AG04449 (cell line): ENCODE measurements around the gene MNAT1.

Experiments used
- CTCF ChIA-PET: fragments of 350-600 bp; formaldehyde crosslinking; extraction: SDS; loops from one replicate; lab custom pipeline; 2021; ENCODE audit warnings: antibody characterized with exemption; lab: Yijun Ruan, JAX
- POLR2A ChIA-PET: fragments of 400-600, 350-600 bp; formaldehyde crosslinking; extraction: SDS; loops from one replicate; lab custom pipeline; 2020; ENCODE audit warnings: antibody characterized with exemption, inconsistent platforms; lab: Yijun Ruan, JAX
- DNase-seq: peaks from one replicate; pipeline ENCODE4 v3.0.0-alpha.2; 2010; ENCODE audit warnings: low read depth, low spot score
- H3K4me3 ChIP-seq: 2 replicates; pipeline ENCODE4 v1.5.1; 2011; ENCODE audit warnings: low read depth, mild to moderate bottlenecking, control low read depth, low read length
- TF ChIP-seq, protein P1 (sequence below): IDR thresholded peaks from one replicate; pipeline ENCODE4 v1.5.1; 2011; ENCODE audit warnings: mild to moderate bottlenecking, moderate library complexity, low read length, control low read depth, inconsistent platforms; ENCODE audit not compliant: insufficient read depth; ENCODE audit errors: missing control alignments

The MNAT1 gene

DNA sequence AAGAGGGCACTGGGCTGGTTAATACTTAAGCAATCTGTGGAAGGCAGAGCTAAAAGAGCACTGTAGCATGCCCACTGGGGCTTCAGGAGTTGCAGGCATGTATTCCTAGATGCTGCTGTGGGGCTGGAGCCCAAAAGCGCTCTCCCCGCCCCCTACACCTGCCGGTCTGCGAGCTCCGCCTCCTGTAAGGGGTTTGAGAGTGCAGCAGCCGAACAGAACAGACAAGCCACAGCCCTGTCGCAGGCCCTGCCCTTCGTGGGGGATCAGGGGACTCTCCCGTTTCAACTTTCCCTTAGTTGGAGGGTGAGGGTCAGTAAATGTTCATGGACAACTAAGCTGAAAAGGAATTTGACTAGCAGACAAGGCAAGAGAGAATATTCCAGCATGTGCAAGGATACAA lies 264.1 kb downstream of the MNAT1 start:
- no peak for DNase-seq
- H3K4me3 ChIP-seq, result no peak overlapping the region
- ChIA-PET CTCF (interaction anchor here (1.6 kb wide), 1 partner anchor 374 kb away, joined by 4 read pairs; no protein-coding TSS in a partner anchor), POLR2A (no interaction called here)
- TF ChIP-seq, protein P1, sequence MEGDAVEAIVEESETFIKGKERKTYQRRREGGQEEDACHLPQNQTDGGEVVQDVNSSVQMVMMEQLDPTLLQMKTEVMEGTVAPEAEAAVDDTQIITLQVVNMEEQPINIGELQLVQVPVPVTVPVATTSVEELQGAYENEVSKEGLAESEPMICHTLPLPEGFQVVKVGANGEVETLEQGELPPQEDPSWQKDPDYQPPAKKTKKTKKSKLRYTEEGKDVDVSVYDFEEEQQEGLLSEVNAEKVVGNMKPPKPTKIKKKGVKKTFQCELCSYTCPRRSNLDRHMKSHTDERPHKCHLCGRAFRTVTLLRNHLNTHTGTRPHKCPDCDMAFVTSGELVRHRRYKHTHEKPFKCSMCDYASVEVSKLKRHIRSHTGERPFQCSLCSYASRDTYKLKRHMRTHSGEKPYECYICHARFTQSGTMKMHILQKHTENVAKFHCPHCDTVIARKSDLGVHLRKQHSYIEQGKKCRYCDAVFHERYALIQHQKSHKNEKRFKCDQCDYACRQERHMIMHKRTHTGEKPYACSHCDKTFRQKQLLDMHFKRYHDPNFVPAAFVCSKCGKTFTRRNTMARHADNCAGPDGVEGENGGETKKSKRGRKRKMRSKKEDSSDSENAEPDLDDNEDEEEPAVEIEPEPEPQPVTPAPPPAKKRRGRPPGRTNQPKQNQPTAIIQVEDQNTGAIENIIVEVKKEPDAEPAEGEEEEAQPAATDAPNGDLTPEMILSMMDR, result no peak

DNA sequence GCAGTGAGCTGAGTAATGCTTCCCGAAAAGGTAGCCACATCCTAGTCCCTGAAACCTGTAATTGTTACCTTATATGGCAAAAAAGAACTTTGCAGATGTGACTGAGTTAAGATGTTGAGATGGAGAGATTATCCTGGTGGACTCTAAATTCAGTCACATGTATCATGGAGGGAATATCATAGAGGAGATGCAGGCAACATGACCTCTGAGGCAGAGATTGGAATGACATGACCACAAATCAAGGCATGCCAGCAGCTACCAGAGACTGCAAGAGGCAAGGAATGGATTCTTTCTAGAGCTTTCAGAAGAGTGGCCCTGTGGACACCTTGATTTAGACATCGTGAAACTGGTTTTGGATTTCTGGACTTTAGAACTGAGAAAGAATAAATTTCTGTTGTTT lies 265.0 kb downstream of the MNAT1 start:
- CTCF ChIA-PET, result interaction anchor here (2.4 kb wide), 1 partner anchor 26 kb away, joined by 7 read pairs; no protein-coding TSS in a partner anchor
- H3K4me3 ChIP-seq, result no peak overlapping the region
- POLR2A ChIA-PET, result no interaction called here
- TF ChIP-seq, protein P1, result no peak
- DNase-seq, result no peak

DNA sequence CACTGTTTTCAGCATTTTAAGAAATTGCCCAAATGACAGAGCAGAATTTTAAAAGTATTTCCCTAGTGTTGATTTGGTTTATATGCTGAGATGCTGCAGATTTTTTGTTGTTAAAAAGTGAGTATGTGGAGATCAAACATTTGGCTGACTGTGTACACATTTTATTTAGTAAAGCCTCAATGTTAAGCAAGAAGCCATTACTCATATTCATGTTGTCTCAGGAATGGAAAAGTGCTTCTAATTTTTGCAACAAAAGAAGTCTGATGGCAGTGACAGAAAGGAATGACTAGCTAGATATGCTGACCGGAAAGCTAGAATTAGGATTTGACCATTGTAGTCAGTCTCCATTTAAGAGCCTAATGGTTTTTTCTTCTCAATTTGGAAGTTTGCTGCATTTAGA lies 269.0 kb downstream of the MNAT1 start:
- TF ChIP-seq, protein P1, result no peak
- no peak for DNase-seq
- no peak overlapping the region for H3K4me3 ChIP-seq
- CTCF ChIA-PET, result interaction anchor here (0.7 kb wide), 1 partner anchor 250 kb away, joined by 3 read pairs; no protein-coding TSS in a partner anchor
- POLR2A ChIA-PET, result no interaction called here

DNA sequence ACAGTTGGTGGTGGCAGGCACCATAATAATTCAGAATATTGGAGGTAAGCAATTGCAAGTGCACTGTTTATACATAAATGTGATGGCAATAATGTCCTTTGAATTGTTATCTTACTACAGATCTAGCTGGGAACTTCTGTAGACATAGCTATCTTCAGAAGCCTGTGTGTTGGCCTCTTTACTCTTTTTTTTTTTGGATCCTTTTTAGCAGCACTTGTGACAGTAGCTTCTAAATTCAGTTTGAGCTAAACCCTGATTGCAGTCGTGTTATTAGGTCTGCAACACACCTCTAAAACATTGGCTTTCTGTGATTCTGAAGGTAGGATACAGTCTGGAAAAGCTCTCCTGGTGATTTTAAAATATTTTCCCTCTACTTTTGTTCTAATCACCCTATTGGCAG lies 285.0 kb downstream of the MNAT1 start:
- TF ChIP-seq, protein P1, result no peak
- H3K4me3 ChIP-seq, result no peak overlapping the region
- POLR2A ChIA-PET, result no interaction called here
- DNase-seq, result no peak
- CTCF ChIA-PET, result interaction anchor here (0.8 to 1.8 kb wide), 4 partner anchors 10 to 394 kb away, joined by 3 to 6 read pairs (median 4); no protein-coding TSS in a partner anchor
